GM19324 (cell line): Measurements from ENCODE around the gene C1orf50.
"Not testable (repeated sequence)": the region's sequence is repeated elsewhere in the genome, so short reads cannot be mapped to it uniquely, and the experiment has no call there.

Experiments
- ATAC-seq: cut with Tn5 transposase; IDR thresholded peaks from one replicate; pipeline ENCODE4 v1.9.1; 2021; ENCODE audit warnings: mild to moderate bottlenecking, moderate library complexity; ENCODE audit not compliant: unreplicated experiment, low FRiP score

Gene C1orf50

GRCh38 chr1:42793824-42794223 lies 26.8 kb downstream of the C1orf50 start:
- ATAC-seq, result no peak

- ATAC-seq, result no peak
These were observed 30.4 kb downstream of the C1orf50 start for GRCh38 chr1:42797414-42797813.

- ATAC-seq, result no peak
These were observed 30.9 kb downstream of the C1orf50 start for GRCh38 chr1:42797979-42798378.

- ATAC-seq, result no peak
These were observed 34.9 kb downstream of the C1orf50 start for GRCh38 chr1:42801832-42802473.

DNA sequence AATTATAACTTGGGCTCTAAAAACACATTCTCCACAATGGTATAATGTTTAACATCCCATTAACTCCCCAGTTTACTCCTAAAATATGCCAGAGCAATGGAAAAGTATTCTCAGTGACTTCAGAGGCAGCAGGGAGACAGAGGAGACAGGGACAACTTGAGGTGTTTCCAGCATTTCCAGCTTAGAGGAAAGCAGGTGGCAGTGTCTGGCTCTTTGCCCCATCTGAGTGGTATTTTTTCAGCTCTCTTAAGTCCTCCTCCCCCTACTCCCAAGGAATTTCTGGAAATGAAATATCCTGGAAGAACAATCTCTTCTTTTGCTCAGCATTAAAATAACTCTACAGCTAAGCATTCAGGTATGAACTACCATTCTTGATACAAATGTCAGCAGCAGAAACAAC lies 39.1 kb downstream of the C1orf50 start:
- no peak for ATAC-seq

DNA sequence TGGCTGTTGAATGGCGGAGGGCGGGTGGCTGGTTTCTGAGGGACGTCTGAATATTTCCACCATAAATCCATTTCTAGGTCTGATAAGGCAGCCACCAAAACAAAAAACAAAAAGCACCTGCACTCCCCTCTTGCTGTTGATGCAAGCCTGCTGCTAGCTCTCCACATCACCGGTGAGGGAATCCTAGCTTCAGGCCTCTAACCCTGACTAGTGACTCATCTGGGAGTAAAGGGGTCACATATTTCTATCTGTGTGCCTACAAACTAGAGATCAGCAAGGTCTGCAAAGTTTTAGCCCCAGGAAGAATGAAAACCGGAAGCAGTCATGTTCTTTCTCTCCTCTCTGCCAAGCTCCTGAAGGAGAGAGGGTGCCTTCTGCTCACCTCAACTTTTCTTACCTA lies 39.5 kb downstream of the C1orf50 start:
- ATAC-seq, result no peak

- no peak for ATAC-seq
These were observed 40.1 kb downstream of the C1orf50 start for GRCh38 chr1:42807056-42807668.

DNA sequence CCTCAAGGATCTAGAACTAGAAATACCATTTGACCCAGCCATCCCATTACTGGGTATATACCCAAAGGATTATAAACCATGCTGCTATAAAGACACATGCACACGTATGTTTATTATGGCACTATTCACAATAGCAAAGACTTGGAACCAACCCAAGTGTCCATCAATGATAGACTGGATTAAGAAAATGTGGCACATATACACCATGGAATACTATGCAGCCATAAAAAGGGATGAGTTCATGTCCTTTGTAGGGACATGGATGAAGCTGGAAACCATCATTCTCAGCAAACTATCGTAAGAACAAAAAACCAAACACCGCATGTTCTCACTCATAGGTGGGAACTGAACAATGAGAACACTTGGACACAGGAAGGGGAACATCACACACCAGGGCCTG lies 47.8 kb downstream of the C1orf50 start:
- ATAC-seq, result not testable (repeated sequence)

GRCh38 chr1:42815941-42816584 lies 49.0 kb downstream of the C1orf50 start:
- no peak for ATAC-seq

- peak; percentile 92 for ATAC-seq
These were observed 49.8 kb downstream of the C1orf50 start, which contains the start of the genes ERMAP and SVBP for GRCh38 chr1:42816585-42817439. TSS of gene ERMAP (plus strand) at chr1:42817122. CDS start at chr1:42830449, 13,327 bp downstream. TSS of gene SVBP (minus strand) at chr1:42817397. CDS start at chr1:42816544, 853 bp downstream.

DNA sequence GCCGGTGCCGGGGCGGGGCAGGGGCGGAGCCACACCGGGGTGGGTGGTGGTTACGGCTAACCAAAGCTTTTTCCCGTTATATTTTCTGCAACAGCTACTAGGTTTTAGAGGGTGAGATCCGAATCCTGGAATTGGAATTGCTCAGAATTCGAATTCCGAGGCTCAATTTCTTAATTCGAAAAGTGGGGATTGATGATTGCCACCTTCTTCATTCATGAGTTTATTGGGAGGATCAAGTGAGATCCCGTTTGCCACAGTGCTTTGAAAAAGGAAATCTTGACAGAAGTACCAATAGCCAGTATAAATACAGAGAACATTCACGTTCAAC lies 50.4 kb downstream of the C1orf50 start:
- no peak for ATAC-seq

DNA sequence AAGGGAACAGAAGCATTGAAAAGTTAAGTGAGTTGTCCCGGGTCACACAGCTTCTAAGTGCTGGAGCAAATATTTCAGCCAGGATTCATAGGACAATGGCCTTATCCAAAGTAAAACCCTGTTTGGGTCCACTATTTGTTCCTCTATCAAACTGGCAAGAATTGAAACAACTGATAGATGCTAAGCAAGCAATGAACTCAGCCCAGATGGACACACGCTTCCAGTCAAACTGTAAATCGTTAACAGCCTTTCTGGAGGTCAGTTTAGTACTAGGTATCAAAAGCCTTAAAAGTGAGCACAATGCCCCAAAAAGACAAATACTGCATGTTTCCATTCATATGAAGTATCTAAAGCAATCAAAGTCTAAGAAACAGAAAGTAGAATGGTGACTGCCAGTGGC lies 50.9 kb downstream of the C1orf50 start:
- ATAC-seq, result no peak

DNA sequence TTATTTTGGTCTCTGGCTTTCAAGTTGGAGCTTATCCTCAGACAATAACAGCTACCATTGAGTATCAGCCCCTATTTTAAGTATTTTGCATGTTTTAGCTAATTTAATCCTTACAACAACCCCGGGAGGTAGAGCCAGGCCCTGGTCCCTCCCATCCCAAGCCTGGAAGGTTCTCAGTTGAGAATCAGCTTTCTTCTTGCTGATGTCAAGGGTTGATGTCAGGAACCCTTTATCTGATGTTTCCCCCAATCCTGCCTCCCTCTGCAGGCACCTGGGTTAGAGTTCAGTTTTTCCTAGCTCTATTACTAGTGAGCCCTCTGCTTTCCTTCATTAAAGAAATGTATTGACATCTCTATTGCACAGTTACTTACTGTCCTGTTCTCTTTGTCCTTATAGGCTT lies 53.8 kb downstream of the C1orf50 start:
- ATAC-seq, result no peak

GRCh38 chr1:42821690-42822089 lies 54.6 kb downstream of the C1orf50 start:
- ATAC-seq, result no peak

DNA sequence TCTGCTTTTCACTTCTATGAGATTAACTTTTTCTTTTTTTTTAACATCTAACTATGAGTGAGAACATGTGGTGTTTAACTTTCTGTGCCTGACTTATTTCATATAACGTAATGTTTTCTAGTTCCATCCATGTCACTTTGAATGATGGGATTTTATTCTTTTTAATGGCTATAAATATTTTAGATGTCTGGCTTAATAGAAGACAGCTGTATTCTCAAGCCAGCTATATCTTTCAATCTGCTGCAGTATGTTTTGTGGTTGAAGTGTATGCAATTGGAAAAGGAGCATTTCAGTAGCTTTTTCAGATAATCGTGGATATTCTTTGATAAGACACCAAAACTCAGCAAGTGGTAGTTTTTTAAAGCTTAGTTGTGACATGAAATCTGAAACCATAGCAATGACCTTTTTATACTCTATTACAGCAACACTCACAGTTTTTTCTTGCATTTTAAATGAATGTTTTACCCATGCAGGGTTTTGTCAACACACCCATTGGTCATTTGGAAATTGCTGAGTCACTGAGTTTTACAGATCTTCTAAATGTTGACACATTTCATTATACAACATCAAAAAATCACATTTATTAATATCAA lies 55.8 kb downstream of the C1orf50 start:
- ATAC-seq, result no peak

DNA sequence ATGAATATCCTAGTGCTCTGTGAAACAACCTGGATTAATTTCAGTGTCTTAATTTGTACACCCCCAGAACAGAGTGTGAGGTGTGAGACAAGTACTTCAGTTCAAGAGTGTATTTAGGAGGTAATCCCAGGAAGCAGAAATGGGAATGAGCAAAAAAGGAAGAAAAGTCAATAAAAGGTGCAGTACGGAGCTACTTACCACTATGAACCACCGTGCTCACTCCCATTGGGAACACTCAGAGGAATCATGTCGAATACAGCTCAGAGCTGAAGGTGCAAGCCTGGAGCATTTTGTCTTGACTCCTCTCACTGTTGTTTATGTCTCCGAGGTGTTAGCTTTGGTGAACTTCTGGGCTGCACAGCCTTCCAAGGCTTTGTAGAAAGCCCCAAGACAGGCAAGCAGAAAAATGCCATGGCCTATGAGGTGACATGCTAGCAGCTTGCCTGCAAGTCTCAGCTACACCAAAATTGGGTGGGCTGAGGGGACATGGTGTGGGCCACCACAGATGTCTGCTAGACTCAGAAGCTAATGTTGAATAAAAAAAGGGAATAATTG lies 57.5 kb downstream of the C1orf50 start:
- ATAC-seq, result no peak

- ATAC-seq, result no peak
These were observed 58.2 kb downstream of the C1orf50 start for GRCh38 chr1:42825036-42825851.
